ENCODE data around the gene FRMD6.
"Not testable (repeated sequence)": the region's sequence is repeated elsewhere in the genome, so short reads cannot be mapped to it uniquely, and the experiment has no call there.

The FRMD6 gene

DNA sequence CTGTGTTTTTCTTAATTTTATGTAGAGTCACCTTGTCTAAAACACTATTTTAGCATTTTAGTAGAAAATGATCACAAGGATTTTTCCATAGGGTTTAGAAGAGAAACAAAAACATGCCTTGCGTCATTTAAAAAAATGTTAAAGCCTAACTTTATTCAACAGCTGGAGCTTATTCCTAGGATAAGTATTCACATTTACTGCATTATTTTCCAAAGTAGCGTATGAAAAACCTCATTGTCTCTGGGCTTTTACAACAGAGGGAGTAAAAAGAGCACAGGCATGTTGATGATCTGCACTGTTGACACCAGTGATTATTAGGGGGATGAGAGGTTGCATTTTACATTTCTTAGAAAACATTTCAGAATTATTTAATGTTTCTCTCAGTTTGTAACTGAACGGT is 66.1 kb downstream of the FRMD6 start:
- no peak for DNase-seq (ENCODE audit: low read depth in 2 of 2, low spot score in 1 of 2)

DNA sequence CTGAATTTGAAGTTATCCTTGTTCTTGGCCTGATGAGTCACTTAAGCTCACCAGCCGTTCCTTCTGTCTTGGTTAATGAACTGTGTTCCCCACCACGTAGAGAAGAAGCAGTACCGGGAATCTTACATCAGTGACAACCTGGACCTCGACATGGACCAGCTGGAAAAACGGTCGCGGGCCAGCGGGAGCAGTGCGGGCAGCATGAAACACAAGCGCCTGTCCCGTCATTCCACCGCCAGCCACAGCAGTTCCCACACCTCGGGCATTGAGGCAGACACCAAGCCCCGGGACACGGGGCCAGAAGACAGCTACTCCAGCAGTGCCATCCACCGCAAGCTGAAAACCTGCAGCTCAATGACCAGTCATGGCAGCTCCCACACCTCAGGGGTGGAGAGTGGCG is 68.2 kb downstream of the FRMD6 start:
- no peak for DNase-seq (ENCODE audit: low read depth in 2 of 2, low spot score in 1 of 2)

DNA sequence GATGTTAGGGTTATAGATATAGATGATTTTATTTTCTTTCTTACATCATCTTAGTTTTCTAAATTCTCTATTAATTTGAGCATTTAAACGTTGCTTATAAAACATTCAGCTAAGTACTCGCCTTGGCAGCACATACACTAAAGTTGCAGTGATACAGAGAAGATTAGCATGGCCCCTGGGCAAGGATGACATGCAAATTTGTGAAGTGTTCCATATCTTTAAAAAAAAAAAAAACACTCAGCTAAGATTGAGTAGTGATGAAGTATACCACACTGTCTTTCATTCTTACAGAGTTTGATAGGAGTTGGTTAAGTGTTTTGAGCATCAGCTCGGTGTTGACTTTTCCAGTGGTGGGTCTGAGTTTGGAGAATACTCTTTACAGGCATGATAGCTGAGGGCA is 72.3 kb downstream of the FRMD6 start:
- no peak for DNase-seq (ENCODE audit: low read depth in 2 of 2, low spot score in 1 of 2)

DNA sequence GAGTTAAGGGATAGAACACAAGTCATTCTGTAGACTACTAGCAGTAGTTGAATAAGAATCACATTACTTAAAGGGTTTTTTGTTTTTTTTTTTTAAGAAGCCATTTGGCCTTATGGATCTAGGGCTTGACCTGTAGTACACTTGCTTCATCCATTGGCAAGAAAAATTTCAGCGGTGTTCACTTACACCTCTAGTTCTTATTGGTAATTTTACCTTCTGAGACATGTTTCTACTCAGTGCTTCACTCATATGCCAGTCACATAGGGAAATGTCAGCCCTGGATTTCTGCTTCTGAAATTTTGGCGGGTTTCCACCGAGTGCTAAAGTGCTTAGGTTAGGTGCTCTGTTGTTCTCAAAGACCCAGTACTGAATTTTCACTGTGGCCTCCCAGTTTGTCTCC is 72.9 kb downstream of the FRMD6 start:
- DNase-seq (ENCODE audit: low read depth in 2 of 2, low spot score in 1 of 2), result no peak

DNA sequence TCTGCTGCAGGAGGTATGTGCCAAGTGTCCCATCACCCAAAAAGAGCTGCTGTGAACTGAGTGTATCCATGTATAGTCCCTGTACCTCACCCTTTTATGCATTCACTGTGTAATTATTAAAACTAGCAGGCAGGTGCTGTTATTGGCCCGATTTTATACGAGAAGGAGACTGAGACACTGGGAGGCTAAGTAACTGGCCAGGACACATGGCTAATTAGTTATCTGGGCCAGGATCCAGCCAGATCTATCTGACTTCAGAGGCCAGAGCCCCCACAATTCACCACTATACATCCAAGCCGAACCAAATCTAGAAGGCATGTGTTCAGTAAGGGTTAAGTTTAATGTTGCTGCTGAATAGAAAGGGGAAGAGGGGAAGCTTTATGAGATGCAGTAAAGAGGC is 73.4 kb downstream of the FRMD6 start:
- no peak for DNase-seq (ENCODE audit: low read depth in 2 of 2, low spot score in 1 of 2)

DNA sequence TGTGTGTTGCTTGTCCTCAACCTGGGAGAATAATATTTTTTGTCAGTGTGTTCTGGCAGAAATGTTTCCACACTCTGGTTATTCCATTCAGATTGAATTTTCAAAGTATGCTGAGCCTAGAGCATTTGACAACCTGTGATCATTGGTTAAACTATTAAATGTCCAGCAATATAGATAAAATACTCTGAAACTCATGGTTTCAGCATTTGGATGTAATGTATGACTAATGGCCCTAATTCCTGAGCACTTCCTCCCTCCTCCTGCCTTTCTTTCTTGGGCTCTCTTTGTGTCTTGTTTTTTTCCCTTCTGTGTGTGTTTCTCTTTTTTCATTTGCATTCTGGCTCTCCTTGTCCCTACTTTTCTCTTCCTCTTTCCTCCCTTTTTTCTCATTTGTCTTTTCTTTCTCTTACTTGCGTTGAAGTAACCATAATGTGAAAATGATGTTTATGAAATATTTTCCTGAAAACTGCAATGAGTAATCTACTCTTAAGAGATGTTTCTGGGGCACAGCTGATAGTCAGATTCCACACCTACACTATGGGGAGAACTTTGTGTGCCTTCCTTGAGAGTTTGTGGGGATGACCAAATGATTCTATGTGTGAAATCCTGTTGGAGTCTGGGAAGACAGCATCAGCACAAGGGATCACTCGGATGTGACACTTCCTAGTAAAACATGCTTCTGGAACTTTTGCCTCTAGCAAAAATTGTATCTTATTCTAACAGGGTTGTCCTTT is 74.6 kb downstream of the FRMD6 start:
- DNase-seq (ENCODE audit: low read depth in 2 of 2, low spot score in 1 of 2), result no peak

DNA sequence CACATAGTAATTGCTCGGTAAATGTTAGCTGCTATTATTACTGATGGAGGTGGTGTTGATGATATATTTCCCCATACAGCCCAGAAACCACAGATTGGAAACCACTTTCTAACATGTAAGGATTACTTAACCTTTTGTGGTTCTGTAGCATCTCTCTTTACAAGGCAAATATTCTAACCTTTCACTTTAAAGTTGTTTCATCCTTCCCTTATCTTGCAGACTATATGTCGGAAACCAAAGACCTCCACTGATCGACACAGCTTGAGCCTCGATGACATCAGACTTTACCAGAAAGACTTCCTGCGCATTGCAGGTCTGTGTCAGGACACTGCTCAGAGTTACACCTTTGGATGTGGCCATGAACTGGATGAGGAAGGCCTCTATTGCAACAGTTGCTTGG is 75.8 kb downstream of the FRMD6 start:
- DNase-seq (ENCODE audit: low read depth in 2 of 2, low spot score in 1 of 2), result no peak

DNA sequence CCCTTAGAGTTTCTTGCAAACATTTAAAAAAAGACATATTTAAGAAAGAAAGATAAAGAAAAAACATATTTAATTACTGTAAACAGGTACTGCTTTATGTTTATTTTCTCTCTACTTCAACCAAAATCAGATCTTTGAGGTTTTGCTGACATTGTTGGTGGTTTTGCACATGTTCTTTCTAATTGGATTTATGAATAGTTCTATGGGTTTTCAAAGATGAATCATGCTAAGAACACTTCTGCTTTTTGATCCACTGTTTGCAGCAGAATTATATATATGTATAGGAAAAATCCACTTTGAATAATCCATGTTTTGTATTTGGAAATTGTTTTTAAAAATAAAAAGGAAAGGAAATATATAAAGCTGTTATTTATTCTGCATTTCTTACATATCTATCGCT is 78.4 kb downstream of the FRMD6 start:
- DNase-seq (ENCODE audit: low read depth in 2 of 2, low spot score in 1 of 2), result no peak

DNA sequence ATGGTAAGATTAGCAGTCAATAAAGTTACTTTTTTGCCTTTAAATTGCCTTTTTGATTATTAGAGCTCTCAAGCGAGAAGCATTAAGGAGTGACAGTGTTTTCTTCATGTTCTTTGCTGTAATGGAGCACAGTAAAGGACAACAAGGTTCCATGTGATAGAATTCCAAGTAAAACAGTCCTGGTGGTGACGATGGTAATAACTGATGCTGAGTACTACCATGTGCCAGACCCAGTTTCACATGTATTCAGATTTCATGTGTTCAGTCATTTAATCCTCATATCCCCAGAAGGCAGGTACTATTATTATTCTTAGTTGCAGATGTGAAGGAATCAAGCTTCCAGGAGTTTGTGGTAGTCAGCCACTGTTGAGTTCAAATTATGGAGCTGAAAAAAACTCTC is 79.0 kb downstream of the FRMD6 start:
- DNase-seq (ENCODE audit: low read depth in 2 of 2, low spot score in 1 of 2), result no peak

DNA sequence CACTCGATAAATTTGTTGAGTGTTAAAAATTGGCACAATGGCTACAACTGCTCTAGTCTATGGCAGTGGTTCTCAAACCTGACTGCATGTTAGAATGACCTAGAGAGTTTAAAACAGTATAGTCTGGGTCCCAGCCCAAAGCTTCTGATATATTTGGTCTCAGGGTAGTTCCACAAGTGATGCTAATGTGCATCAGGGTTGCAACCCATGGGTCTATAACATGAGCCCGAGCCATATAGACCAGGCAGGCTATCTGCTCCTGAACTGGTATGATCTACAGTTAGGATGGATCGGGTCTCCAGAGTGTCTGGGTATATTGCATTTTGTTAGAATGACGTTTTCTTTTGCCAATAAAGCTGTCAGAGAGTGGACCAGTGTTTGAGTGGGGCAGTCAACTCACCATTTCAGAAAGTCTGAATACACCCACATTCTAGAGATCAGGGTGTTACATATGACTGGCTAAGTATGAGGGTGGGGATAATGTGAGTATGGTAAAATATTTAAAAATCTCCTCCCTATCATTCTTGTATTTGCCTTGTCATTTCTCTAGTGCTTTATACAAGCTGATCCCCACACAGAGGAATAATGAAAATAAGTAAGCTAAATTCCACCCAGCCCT is 80.9 kb downstream of the FRMD6 start:
- no peak for DNase-seq (ENCODE audit: low read depth in 2 of 2, low spot score in 1 of 2)

DNA sequence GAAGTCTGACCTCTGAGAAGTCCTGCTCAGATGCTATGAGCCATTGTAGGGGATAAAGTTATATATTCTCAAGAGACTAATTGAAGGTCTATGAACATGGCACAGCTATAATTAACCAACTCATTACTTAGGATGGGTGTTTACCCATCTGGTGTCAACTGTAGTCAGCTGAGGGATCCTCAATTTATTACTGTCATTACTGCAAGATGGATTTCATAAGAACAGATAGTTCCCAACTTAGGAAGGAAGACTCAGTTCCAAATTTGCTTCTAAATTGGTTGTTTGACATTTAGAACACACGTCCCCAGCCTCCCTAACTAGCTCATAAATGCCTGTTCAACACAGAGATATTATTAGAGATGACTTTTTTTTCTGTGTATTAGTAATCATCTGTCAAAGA is 81.4 kb downstream of the FRMD6 start:
- no peak for DNase-seq (ENCODE audit: low read depth in 2 of 2, low spot score in 1 of 2)

DNA sequence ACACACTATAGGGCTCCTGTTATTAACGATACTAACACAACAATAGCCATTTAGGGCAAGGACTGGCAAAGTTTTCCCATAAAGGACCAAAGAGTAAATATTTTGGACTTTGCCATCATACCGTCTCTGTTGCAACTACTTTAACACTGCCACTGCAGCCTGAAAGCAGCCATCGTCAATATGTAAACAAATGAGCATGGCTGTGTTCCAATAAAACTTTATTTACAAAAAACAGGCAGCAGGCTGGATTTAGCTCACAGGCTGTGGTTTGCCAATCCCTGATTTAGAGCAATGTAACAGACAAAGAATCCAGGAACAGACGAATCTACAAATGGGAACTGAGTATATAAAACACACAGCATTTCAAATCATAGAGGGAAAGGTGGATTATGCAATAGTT is 84.1 kb downstream of the FRMD6 start:
- DNase-seq (ENCODE audit: low read depth in 2 of 2, low spot score in 1 of 2), result no peak

DNA sequence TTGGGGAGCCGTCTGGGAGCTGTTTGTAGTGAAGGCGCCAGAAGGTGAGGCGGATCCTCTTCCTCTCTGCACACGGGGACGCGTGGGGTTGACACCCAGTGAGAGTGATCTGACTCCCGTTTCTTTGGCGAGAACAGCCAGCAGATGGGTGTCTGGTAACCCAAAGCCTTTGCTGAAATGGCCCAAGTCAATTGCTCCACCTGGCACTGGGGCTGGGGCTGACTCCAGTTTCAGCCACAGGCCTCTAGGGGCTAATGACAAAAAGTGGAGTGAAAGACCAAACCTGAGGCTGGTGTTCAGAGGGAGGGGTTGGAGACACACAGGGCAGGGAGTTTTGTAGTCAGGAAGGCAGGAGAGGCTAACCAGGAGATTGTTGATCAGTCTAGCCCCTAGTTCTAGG is 87.0 kb downstream of the FRMD6 start:
- no peak for DNase-seq (ENCODE audit: low read depth in 2 of 2, low spot score in 1 of 2)

DNA sequence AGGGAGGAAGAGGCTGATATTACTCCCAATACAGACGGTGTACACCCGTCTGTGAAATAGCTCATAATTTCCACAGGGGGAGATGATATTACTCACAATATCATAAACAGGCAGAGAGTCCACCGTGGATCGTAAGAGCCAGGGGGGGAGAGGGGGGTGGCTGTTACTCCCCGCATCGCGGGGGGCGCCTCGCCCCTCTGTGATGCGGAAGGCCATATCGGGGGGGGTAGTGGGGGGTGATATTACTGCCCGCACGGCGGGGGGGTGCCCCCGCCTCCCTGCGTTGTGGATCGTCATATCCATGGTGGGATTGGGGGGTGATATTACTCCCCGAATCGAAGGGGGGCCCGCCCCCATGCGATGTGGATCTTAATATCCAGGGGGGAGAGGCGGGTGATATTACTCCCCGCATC is 91.9 kb downstream of the FRMD6 start:
- DNase-seq (ENCODE audit: low read depth in 2 of 2, low spot score in 1 of 2), result no peak

DNA sequence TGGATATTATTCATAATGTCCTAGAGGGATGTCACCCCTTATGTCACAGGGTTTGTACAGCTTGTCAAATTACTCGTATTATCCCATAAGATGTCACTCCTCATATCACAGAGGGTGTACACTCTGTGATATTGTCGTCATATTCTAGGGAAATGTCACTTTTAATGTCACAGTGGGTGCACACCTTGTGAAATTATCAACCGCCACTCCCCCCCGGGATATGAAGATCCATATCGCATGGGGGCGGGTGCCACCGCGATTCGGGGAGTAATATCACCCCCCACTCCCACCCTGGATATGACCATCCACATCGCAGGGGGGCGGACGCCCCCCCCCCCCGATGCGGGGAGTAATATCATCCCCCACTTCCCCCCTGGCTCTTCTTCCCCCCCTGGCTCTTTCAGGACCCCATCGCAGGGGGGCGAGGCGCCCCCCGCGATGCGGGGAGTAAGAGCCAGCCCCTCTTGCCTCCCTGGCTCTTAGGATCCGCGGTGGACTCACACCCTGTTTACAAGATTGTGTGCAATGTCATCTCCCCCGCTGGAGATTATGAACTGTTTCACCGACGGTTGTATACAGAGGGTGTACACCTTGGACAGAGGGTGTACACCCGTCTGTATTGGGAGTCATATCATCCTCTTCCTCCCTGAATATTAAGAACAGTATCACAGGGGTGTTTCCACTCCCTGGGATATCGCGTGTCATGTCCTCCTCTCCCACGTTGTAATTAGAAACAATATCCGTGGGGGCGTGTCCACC is 92.8 kb downstream of the FRMD6 start:
- no peak for DNase-seq (ENCODE audit: low read depth in 2 of 2, low spot score in 1 of 2)

DNA sequence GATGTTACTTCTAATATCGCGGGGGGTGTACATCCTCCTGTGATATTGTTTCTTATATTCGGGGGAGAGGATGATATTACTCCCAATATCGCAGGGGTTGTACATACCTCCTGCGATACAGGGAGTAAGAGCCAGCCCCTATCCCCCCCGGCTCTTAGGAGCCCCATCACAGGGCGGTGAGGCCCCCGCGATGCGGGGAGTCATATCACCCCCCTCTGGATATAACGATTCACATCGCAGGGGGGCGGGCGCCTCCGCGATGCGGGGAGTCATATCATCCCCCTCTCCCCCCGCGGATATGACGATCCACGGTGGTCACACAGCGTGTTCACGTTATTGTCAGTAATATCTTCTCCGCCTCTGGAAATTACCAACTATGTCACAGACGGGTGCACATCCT is 95.1 kb downstream of the FRMD6 start:
- not testable (repeated sequence) for DNase-seq (ENCODE audit: low read depth in 2 of 2, low spot score in 1 of 2)

DNA sequence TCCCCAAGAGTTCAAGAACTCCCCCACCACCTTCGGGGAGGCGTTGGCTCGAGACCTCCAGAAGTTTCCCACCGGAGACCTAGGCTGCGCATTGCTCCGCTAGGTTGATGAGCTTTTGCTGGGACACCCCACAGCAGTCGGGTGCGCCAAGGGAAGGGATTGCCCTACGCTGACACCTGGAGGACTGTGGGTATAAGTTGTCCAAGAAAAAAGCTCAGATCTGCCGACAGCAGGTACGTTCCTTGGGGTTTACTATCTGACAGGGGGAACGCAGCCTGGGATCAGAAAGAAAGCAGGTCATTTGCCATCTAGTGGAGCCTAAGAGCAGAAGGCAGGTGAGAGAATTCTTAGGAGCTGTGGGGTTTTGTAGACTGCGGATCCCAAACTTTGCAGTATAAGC is 98.8 kb downstream of the FRMD6 start:
- no peak for DNase-seq (ENCODE audit: low read depth in 2 of 2, low spot score in 1 of 2)

DNA sequence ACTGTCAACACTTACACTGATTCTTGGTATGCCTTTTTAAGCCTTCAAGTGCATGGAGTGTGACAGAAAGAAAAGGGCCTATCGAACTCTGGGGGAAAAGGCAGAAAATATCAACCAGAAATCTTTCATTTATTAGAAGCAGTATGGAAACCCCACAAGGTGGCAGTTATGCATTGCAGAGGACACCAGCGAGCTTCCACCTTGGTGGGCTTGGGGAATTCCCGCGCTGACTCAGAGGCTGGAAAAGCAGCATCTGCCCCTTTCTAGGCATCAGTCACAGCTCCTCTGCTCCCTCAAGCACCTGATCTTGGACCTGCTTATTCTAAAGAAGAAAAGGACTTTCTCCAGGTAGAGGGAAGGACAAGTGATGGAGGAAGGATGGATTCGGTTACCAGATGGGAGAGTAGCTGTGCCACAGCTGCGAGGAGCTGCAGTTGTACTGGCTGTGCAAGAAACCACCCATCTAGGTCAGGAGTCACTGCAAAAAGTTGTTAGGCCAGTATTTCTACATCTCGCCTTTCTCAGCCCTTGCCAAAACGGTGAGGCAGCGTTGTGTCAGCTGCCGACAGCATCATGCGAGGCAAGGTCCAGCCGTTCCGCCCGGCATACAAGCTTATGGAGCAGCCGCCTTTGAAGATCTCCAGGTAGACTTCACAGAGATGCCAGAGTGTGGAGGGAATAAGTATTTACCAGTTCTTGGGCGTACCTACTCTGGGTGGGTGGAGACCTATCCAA is 100.1 kb downstream of the FRMD6 start:
- peak in 1 of 2 donors; percentile 22 for DNase-seq (ENCODE audit: low read depth in 2 of 2, low spot score in 1 of 2)

DNA sequence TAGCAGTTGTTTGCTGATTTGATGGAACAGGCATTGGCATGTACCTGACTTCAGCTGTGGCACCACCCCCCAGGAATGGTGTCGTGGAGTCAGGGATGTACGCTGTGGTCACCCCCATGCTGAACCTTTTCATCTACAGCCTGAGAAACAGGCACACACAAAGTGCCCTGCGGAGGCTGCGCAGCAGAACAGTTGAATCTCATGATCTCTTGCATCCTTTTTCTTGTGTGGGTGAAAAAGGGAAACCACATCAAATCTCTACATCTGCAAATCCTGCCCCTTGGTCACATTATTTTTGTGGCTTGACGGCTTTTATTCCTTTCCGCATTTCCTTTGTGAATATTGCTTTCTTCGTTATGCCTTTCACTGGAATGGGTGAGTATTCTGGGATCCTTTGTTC is 106.0 kb downstream of the FRMD6 start:
- DNase-seq (ENCODE audit: low read depth in 2 of 2, low spot score in 1 of 2), result not testable (repeated sequence)

DNA sequence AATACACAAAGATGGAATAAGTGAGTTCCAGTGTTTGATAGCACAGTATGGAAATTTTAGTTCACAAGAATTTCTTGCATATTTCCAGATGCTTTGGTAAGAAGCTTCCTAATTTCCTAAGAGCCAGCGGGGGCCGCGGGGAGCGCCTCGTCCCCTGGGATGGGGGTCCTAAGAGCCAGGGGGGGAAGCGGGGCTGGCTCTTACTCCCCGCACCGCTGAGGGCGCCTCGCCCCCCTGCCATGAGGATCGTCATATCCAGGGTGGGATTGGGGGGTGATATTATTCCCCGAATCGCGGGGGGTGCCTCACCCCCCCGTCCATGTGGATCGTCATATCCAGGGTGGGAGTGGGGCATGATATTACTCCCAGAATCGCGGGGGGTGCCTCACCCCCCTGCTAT is 108.2 kb downstream of the FRMD6 start:
- DNase-seq (ENCODE audit: low read depth in 2 of 2, low spot score in 1 of 2), result no peak

DNA sequence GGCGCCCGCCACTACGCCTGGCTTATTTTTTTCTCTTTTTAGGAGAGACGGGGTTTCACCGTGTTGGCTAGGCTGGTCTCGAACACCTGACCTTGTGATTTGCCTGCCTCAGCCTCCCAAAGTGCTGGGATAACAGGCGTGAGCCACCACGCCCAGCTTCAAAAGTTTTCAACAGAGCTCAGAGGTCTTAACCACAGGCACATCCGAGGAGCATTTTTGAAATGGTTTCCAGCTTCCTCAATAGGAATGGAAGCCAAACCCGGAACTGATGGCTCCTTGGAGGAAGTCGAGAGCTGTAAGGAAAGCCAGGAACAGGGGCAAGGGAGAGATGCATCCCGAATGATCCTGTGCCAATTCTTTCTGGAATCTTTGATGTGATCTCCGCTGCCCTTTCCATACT is 114.0 kb downstream of the FRMD6 start:
- DNase-seq (ENCODE audit: low read depth in 2 of 2, low spot score in 1 of 2), result not testable (repeated sequence)

DNA sequence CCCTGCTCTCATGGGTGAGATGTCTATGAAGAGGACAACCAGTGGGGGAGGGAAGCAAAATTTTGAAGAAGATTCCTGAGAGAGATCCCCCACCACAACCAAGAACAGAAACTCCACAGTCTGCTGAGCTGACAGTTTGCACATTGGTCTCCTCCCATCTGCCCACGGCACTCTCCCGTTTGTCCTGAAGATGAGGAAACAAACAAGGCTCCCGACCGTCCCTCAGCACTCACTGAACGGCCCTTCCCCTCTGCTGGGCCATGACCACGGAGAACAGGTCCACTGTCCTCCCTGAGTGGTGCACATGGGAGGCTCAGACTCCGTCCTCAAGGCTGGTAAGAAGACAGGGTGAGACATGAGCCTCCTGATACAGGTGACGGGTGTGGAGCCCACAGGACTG is 114.9 kb downstream of the FRMD6 start:
- DNase-seq (ENCODE audit: low read depth in 2 of 2, low spot score in 1 of 2), result not testable (repeated sequence)

Measured in stimulated activated CD8-positive, alpha-beta memory T cell treated with anti-CD3 and anti-CD28 coated beads, Interleukin-4, amount 100 ng/mL, for 4 hours (primary cell).